Lower lobe of right lung (tissue), 2 donors: ENCODE data around the gene ASB6. TPM values are rescaled to one million over a fixed set of nuclear protein-coding genes. Genes with fewer than 3 reads are reported as not detected.

Experiments used
- ATAC-seq, 2 donors: fragments of 200-7000 bp; cut with Tn5 transposase; one replicate each; pipeline ENCODE4 v1.9.1; 2020 to 2022; ENCODE audit warnings: mild to moderate bottlenecking in 2 of 2, moderate library complexity in 2 of 2
- DNase-seq: peaks from one replicate; pipeline ENCODE4 v3.0.0-alpha.2; 2020
- H3K27ac ChIP-seq: fragments of 200-600 bp; one replicate; pipeline ENCODE4 v1.8.0; 2022
- H3K27me3 ChIP-seq: fragments of 200-600 bp; one replicate; pipeline ENCODE4 v1.8.0; 2022; ENCODE audit warnings: low read depth
- H3K36me3 ChIP-seq: fragments of 200-600 bp; one replicate; pipeline ENCODE4 v1.8.0; 2022; ENCODE audit warnings: mild to moderate bottlenecking
- H3K4me1 ChIP-seq: fragments of 200-600 bp; one replicate; pipeline ENCODE4 v1.8.0; 2022
- H3K4me3 ChIP-seq: fragments of 200-600 bp; one replicate; pipeline ENCODE4 v1.8.0; 2022; ENCODE audit warnings: mild to moderate bottlenecking
- H3K9me3 ChIP-seq: fragments of 200-600 bp; one replicate; pipeline ENCODE4 v1.8.0; 2022
- CTCF ChIP-seq: fragments of 200-600 bp; IDR thresholded peaks from one replicate; pipeline ENCODE4 v1.8.0; 2022; ENCODE audit warnings: antibody characterized with exemption, mild to moderate bottlenecking
- intact Hi-C: fragments of 100-400 bp; cut with DNase I; formaldehyde crosslinking; loops from one replicate; pipeline ENCODE4 v1.11.0; 2022
- total RNA-seq: library from RNA; stranded (reverse); fragmentation: NEBNext Ultra II Directional; extraction: Animal tissue kit (Norgen Biotek cat#: 25700); gene quantifications from one replicate; pipeline ENCODE4 v1.2.1, GENCODE V29; 2021
- donor health status: DM: no; HTN: yes; CAD: no; lungs with severe emphysema.

ASB6 gene
- total RNA-seq, 1 donor from 2014 or later: 14.6 TPM

- no peaks in the 10 kb centered on the region for H3K9me3 ChIP-seq
- no peaks in the 10 kb centered on the region for H3K27me3 ChIP-seq
- H3K36me3 ChIP-seq: no peaks in the 10 kb centered on the region
- intact Hi-C loops: no loop called here
- peaks cover 18% of the 10 kb centered on the region for H3K4me1 ChIP-seq
- ATAC-seq (no peak), DNase-seq (peak; percentile 28)
- TF ChIP-seq CTCF: no peak
- no peak overlapping the region for H3K4me3 ChIP-seq
- H3K27ac ChIP-seq: no peak overlapping the region
These were observed 37.7 kb downstream of the ASB6 start for GRCh38 chr9:129604056-129604765.

GRCh38 chr9:129602598-129603415 lies 39.1 kb downstream of the ASB6 start:
- peak; percentile 28 for DNase-seq
- no peak overlapping the region for H3K27ac ChIP-seq
- no peaks in the 10 kb centered on the region for H3K36me3 ChIP-seq
- H3K9me3 ChIP-seq: no peaks in the 10 kb centered on the region
- TF ChIP-seq CTCF: no peak
- peaks cover 12% of the 10 kb centered on the region for H3K4me1 ChIP-seq
- intact Hi-C loops: no loop called here
- H3K27me3 ChIP-seq: no peaks in the 10 kb centered on the region
- ATAC-seq: no peak
- no peak overlapping the region for H3K4me3 ChIP-seq

GRCh38 chr9:129601082-129601674 lies 40.8 kb downstream of the ASB6 start:
- TF ChIP-seq CTCF: no peak
- DNase-seq (no peak), ATAC-seq (no peak)
- no peaks in the 10 kb centered on the region for H3K9me3 ChIP-seq
- H3K27me3 ChIP-seq: no peaks in the 10 kb centered on the region
- no peaks in the 10 kb centered on the region for H3K36me3 ChIP-seq
- H3K27ac ChIP-seq: no peak overlapping the region
- no peak overlapping the region for H3K4me3 ChIP-seq
- H3K4me1 ChIP-seq: peaks cover 24% of the 10 kb centered on the region
- intact Hi-C loops: no loop called here

- no peak for TF ChIP-seq CTCF
- Histone ChIP-seq H3K9me3 (no peaks in the 10 kb centered on the region), H3K36me3 (no peaks in the 10 kb centered on the region), H3K4me3 (peak overlapping the region; percentile 57), H3K4me1 (peaks cover 37% of the 10 kb centered on the region), H3K27me3 (no peaks in the 10 kb centered on the region), H3K27ac (peak overlapping the region; percentile 87)
- intact Hi-C loops: no loop called here
- ATAC-seq (peak in 1 of 2 donors; percentile 1), DNase-seq (no peak)
These were observed 43.8 kb downstream of the ASB6 start for GRCh38 chr9:129598089-129598596.

- Histone ChIP-seq H3K36me3 (no peaks in the 10 kb centered on the region), H3K4me3 (peak overlapping the region; percentile 57), H3K4me1 (peaks cover 37% of the 10 kb centered on the region), H3K27ac (peak overlapping the region; percentile 87), H3K9me3 (no peaks in the 10 kb centered on the region), H3K27me3 (no peaks in the 10 kb centered on the region)
- peak; percentile 81 to 86 for ATAC-seq
- intact Hi-C loops: no loop called here
- no peak for TF ChIP-seq CTCF
- peak; percentile 80 for DNase-seq
These were observed 44.4 kb downstream of the ASB6 start for GRCh38 chr9:129597355-129598088.
